DOHH2 (cell line): Measurements from ENCODE around the gene ENPP6.

Experiments
- H3F3A ChIP-seq: fragments of 200-600 bp; sonication (generic), shearing (Covaris generic); 2 replicates; pipeline ENCODE4 v1.6.0; 2016; ENCODE audit warnings: antibody characterized with exemption, mild to moderate bottlenecking; ENCODE audit not compliant: control insufficient read depth, insufficient read depth
- H3K27ac ChIP-seq: fragments of 200-600 bp; sonication (generic); 2 replicates; pipeline ENCODE4 v1.5.1; 2014; ENCODE audit warnings: low read depth, mild to moderate bottlenecking, low read length, moderate library complexity
- H3K27me3 ChIP-seq: fragments of 200-600 bp; sonication (generic); 2 replicates; pipeline ENCODE4 v1.6.1; 2014; ENCODE audit warnings: mild to moderate bottlenecking, low read length, mixed read lengths; ENCODE audit not compliant: control insufficient read depth
- H3K36me3 ChIP-seq: fragments of 200-600 bp; sonication (generic); 2 replicates; pipeline ENCODE4 v1.6.1; 2014; ENCODE audit warnings: mild to moderate bottlenecking, low read length, moderate library complexity, mixed read lengths; ENCODE audit not compliant: control insufficient read depth
- H3K4me1 ChIP-seq: fragments of 200-600 bp; sonication (generic); 2 replicates; pipeline ENCODE4 v1.6.1; 2014; ENCODE audit warnings: mild to moderate bottlenecking, low read length, mixed read lengths; ENCODE audit not compliant: control insufficient read depth
- H3K4me2 ChIP-seq: fragments of 200-600 bp; sonication (generic); 2 replicates; pipeline ENCODE4 v1.6.0; 2014; ENCODE audit warnings: mild to moderate bottlenecking, low read length, moderate library complexity
- H3K4me3 ChIP-seq: fragments of 200-600 bp; sonication (generic); 2 replicates; pipeline ENCODE4 v1.5.1; 2014; ENCODE audit warnings: mild to moderate bottlenecking, low read length, mixed read lengths
- H3K79me2 ChIP-seq: fragments of 200-600 bp; sonication (generic); 2 replicates; pipeline ENCODE4 v1.6.1; 2014; ENCODE audit warnings: mild to moderate bottlenecking, low read length, mixed read lengths; ENCODE audit not compliant: control insufficient read depth
- H3K9me2 ChIP-seq: fragments of 200-600 bp; sonication (generic); replicated peaks from 2 replicates; pipeline ENCODE4 v1.6.1; 2014; ENCODE audit warnings: mild to moderate bottlenecking, low read length, mixed read lengths; ENCODE audit not compliant: control insufficient read depth
- H3K9me3 ChIP-seq: fragments of 200-600 bp; sonication (generic); 2 replicates; pipeline ENCODE4 v1.6.1; 2014; ENCODE audit warnings: antibody characterized with exemption, low read length, mixed read lengths; ENCODE audit not compliant: control insufficient read depth, insufficient read depth
- H4K20me1 ChIP-seq: fragments of 200-600 bp; sonication (generic); 2 replicates; pipeline ENCODE4 v1.6.0; 2014; ENCODE audit warnings: low read depth, mild to moderate bottlenecking, antibody characterized with exemption, low read length, moderate library complexity; ENCODE audit not compliant: control insufficient read depth, insufficient read depth
- EZH2phosphoT487 ChIP-seq: fragments of 200-600 bp; sonication (generic); IDR thresholded peaks from 2 replicates; pipeline ENCODE4 v1.6.1; 2017; ENCODE audit warnings: borderline replicate concordance, mild to moderate bottlenecking, antibody characterized with exemption, low read length, moderate library complexity, mixed read lengths
- TF ChIP-seq, protein P1 (sequence below): fragments of 200-600 bp; sonication (generic); IDR thresholded peaks from one replicate; pipeline ENCODE4 v1.5.1; 2014; ENCODE audit warnings: antibody characterized with exemption, mild to moderate bottlenecking, low read depth, low read length; ENCODE audit not compliant: poor library complexity, severe bottlenecking

Gene ENPP6

DNA sequence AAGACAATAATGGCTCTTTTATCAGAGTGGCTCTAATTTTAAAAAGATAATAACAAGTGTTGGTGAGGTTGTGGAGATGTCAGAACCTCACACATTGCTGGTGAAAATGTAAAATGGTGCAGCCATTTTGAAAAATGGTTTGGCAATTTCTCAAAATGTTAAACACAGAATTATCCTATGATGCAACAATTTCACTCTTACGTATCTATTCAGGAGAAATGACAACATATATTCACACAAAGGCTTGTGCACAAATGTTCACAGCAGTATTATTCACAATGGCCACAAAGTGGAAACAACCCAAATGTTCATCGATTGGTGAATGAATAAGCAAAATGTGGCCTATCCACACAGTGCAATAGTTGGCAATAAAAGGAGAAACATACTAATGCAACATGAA lies 24.7 kb downstream of the ENPP6 start:
- no peaks in the 10 kb centered on the region for H3K27me3 ChIP-seq
- H3K4me1 ChIP-seq = no peaks in the 10 kb centered on the region
- H4K20me1 ChIP-seq = no peaks in the 10 kb centered on the region
- H3K36me3 ChIP-seq = no peaks in the 10 kb centered on the region
- H3K9me3 ChIP-seq = no peaks in the 10 kb centered on the region
- H3K27ac ChIP-seq = no peak overlapping the region
- no peaks in the 10 kb centered on the region for H3F3A ChIP-seq
- no peak overlapping the region for H3K4me2 ChIP-seq
- H3K4me3 ChIP-seq = no peak overlapping the region
- no peak for TF ChIP-seq EZH2phosphoT487
- no peaks in the 10 kb centered on the region for H3K9me2 ChIP-seq
- H3K79me2 ChIP-seq = no peaks in the 10 kb centered on the region

DNA sequence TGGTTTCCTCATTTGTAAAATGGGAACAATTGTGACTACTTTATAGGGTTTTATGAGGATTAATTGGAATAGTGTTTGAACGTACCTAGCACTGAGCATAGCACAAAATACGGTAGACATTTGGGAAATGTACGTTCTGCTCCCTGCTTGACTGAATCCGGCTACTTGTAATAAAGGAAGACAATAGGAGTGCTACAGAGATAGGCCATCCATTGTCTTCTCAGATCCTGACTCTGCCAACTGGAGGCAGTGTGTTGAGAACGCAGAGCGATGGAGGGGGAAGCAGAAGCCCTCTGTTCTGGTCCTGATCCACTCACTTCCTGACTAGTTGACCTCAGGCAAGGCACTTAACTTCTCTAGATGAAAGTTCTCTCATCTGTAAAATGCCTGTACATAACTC lies 26.4 kb downstream of the ENPP6 start:
- Histone ChIP-seq H3F3A (no peaks in the 10 kb centered on the region), H3K4me2 (no peak overlapping the region), H3K4me1 (no peaks in the 10 kb centered on the region), H4K20me1 (no peaks in the 10 kb centered on the region), H3K9me3 (no peaks in the 10 kb centered on the region), H3K27ac (no peak overlapping the region), H3K79me2 (no peaks in the 10 kb centered on the region), H3K4me3 (no peak overlapping the region), H3K36me3 (no peaks in the 10 kb centered on the region), H3K27me3 (no peaks in the 10 kb centered on the region), H3K9me2 (no peaks in the 10 kb centered on the region)
- TF ChIP-seq, protein P1, sequence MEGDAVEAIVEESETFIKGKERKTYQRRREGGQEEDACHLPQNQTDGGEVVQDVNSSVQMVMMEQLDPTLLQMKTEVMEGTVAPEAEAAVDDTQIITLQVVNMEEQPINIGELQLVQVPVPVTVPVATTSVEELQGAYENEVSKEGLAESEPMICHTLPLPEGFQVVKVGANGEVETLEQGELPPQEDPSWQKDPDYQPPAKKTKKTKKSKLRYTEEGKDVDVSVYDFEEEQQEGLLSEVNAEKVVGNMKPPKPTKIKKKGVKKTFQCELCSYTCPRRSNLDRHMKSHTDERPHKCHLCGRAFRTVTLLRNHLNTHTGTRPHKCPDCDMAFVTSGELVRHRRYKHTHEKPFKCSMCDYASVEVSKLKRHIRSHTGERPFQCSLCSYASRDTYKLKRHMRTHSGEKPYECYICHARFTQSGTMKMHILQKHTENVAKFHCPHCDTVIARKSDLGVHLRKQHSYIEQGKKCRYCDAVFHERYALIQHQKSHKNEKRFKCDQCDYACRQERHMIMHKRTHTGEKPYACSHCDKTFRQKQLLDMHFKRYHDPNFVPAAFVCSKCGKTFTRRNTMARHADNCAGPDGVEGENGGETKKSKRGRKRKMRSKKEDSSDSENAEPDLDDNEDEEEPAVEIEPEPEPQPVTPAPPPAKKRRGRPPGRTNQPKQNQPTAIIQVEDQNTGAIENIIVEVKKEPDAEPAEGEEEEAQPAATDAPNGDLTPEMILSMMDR = no peak
- TF ChIP-seq EZH2phosphoT487 = no peak

DNA sequence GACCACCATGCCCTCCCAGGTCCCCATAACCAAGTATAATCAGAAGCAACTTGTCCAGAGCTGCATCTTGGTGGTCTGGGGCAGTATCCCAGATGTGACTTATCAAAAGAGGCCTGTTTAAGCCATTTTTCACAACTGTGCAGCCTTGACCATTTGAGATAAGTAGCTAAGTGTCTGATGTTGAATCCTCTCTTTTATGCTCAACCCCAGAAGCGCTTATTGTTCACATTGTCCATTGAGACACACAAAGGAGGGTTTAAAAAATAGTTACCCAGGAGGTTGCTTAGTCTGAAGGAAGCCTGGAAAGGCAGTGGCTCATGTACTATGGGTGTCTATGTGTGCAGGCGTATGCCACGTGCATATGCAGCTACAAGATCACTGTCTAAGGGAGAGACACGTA lies 27.0 kb downstream of the ENPP6 start:
- H3K9me3 ChIP-seq = no peaks in the 10 kb centered on the region
- H3K27ac ChIP-seq = no peak overlapping the region
- no peaks in the 10 kb centered on the region for H3K36me3 ChIP-seq
- no peak overlapping the region for H3K4me3 ChIP-seq
- H3K79me2 ChIP-seq = no peaks in the 10 kb centered on the region
- no peak overlapping the region for H3K4me2 ChIP-seq
- no peaks in the 10 kb centered on the region for H3F3A ChIP-seq
- no peaks in the 10 kb centered on the region for H4K20me1 ChIP-seq
- no peaks in the 10 kb centered on the region for H3K9me2 ChIP-seq
- TF ChIP-seq EZH2phosphoT487 = no peak
- TF ChIP-seq, protein P1 = no peak
- H3K27me3 ChIP-seq = no peaks in the 10 kb centered on the region
- H3K4me1 ChIP-seq = no peaks in the 10 kb centered on the region

DNA sequence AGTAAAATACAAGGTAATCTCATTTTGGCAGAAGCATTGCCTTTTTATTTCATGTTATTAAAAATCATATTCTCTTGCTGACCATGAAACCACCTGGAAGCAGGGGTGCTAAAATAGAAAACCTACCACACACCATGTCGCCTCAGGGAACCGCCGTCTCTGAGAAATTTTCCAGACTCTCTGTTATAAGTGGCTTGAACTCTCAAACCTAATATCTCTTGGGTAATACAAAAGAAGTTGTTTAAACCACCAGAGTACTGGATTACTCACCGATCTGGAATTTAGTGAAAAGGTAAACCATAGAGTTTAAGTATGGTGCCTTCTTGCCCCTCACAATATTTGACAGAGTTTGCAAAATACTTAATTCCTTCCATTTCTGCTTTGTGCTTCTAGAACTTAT lies 27.7 kb downstream of the ENPP6 start:
- no peak overlapping the region for H3K4me2 ChIP-seq
- H3F3A ChIP-seq = no peaks in the 10 kb centered on the region
- H3K27me3 ChIP-seq = no peaks in the 10 kb centered on the region
- H3K36me3 ChIP-seq = no peaks in the 10 kb centered on the region
- H4K20me1 ChIP-seq = no peaks in the 10 kb centered on the region
- H3K9me2 ChIP-seq = no peaks in the 10 kb centered on the region
- no peaks in the 10 kb centered on the region for H3K9me3 ChIP-seq
- TF ChIP-seq, protein P1 = no peak
- H3K4me1 ChIP-seq = no peaks in the 10 kb centered on the region
- H3K4me3 ChIP-seq = no peak overlapping the region
- no peaks in the 10 kb centered on the region for H3K79me2 ChIP-seq
- H3K27ac ChIP-seq = no peak overlapping the region
